ENCODE results near the gene FAM124B. TPM values are rescaled to one million over a fixed set of nuclear protein-coding genes. Genes with fewer than 3 reads are reported as not detected.

FAM124B gene
- total and polyA plus RNA-seq, 7 donors: 1.1 to 2.5 (median 1.6) TPM

GRCh38 chr2:224334726-224335125 is 67.2 kb downstream of the FAM124B start:
- no peak for TF ChIP-seq CTCF (IDR thresholded peaks at IDR 0.05)

GRCh38 chr2:224333726-224334482 is 68.0 kb downstream of the FAM124B start:
- WGBS, 3 donors: 56 to 63% (median 63%) methylated on average over 6 of the region's 6 CpGs
- Histone ChIP-seq H3K27ac (no peak overlapping the region), H3K36me3 (ENCODE audit: insufficient read depth in 1 of 2, low read depth in 1 of 2) (no peaks in the 10 kb centered on the region), H3K9me3 (no peaks in the 10 kb centered on the region), H3K4me3 (no peak overlapping the region), H3K4me1 (no peaks in the 10 kb centered on the region), H3K27me3 (ENCODE audit: insufficient read depth in 3 of 3, low read length in 2 of 3) (no peaks in the 10 kb centered on the region)
- no peak for ATAC-seq
- no peak for DNase-seq
- intact Hi-C loops (cut with DNase I): no loop called here
- no peak for TF ChIP-seq CTCF (IDR thresholded peaks at IDR 0.05)

More at GRCh38 chr2:224334726-224335125, 67.2 kb downstream of the FAM124B start:
- DNase-seq: no peak
- Histone ChIP-seq H3K27ac (no peak overlapping the region), H3K36me3 (ENCODE audit: insufficient read depth in 1 of 2, low read depth in 1 of 2) (no peaks in the 10 kb centered on the region), H3K4me1 (no peaks in the 10 kb centered on the region), H3K27me3 (ENCODE audit: insufficient read depth in 3 of 3, low read length in 2 of 3) (no peaks in the 10 kb centered on the region), H3K9me3 (no peaks in the 10 kb centered on the region), H3K4me3 (no peak overlapping the region)
- 59 to 70% (median 66%) methylated on average over 2 of the region's 2 CpGs for WGBS, 3 donors
- intact Hi-C loops (cut with DNase I): no loop called here
- ATAC-seq: no peak

GRCh38 chr2:224331698-224332097 is 70.2 kb downstream of the FAM124B start:
- intact Hi-C loops (cut with DNase I): no loop called here
- no peaks in the 10 kb centered on the region for H3K9me3 ChIP-seq
- H3K4me1 ChIP-seq: no peaks in the 10 kb centered on the region
- H3K27me3 ChIP-seq (ENCODE audit: insufficient read depth in 3 of 3, low read length in 2 of 3): no peaks in the 10 kb centered on the region
- no peak for TF ChIP-seq CTCF (IDR thresholded peaks at IDR 0.05)
- no peak overlapping the region for H3K27ac ChIP-seq
- H3K36me3 ChIP-seq (ENCODE audit: insufficient read depth in 1 of 2, low read depth in 1 of 2): no peaks in the 10 kb centered on the region
- ATAC-seq (no peak), DNase-seq (no peak)
- H3K4me3 ChIP-seq: no peak overlapping the region
- 62 to 77% (median 76%) methylated on average over 8 of the region's 8 CpGs for WGBS, 3 donors

GRCh38 chr2:224328798-224329197 is 73.1 kb downstream of the FAM124B start:
- Histone ChIP-seq H3K36me3 (ENCODE audit: insufficient read depth in 1 of 2, low read depth in 1 of 2) (no peaks in the 10 kb centered on the region), H3K4me1 (no peaks in the 10 kb centered on the region), H3K27ac (no peak overlapping the region), H3K27me3 (ENCODE audit: insufficient read depth in 3 of 3, low read length in 2 of 3) (no peaks in the 10 kb centered on the region), H3K4me3 (no peak overlapping the region), H3K9me3 (no peaks in the 10 kb centered on the region)
- ATAC-seq: no peak
- no peak for TF ChIP-seq CTCF (IDR thresholded peaks at IDR 0.05)
- 89 to 93% (median 93%) methylated on average over 3 of the region's 3 CpGs for WGBS, 3 donors
- no peak for DNase-seq
- intact Hi-C loops (cut with DNase I): no loop called here

Other genes with a start within 250 kb of the FAM124B start
- 100 to 1,000 TPM; 103 to 173 (median 126) TPM for gene CUL3, start 183.3 kb upstream of the FAM124B start, total RNA-seq
- gene CUL3, start 183.3 kb upstream of the FAM124B start, polyA plus RNA-seq: 100 to 1,000 TPM; 109 to 218 (median 128) TPM

Measured in psoas muscle (tissue), 8 donors.